GM21423 (cell line): ENCODE measurements around the gene GPR150.

Experiments used
- ATAC-seq: cut with Tn5 transposase; IDR thresholded peaks from one replicate; pipeline ENCODE4 v1.9.1; 2021; ENCODE audit warnings: mild to moderate bottlenecking, moderate library complexity; ENCODE audit not compliant: unreplicated experiment

The GPR150 gene

GRCh38 chr5:95620030-95620869 is at the start of gene GPR150:
Gene GPR150, plus strand, starts transcription at chr5:95620087. Its CDS starts 189 bp downstream, at chr5:95620276.
- peak; percentile 69 for ATAC-seq

- ATAC-seq = no peak
Observed at GRCh38 chr5:95572016-95572415, 47.9 kb upstream of the GPR150 start.

- ATAC-seq = no peak
Observed at GRCh38 chr5:95581576-95581975, 38.3 kb upstream of the GPR150 start.

GRCh38 chr5:95583992-95584391 is 35.9 kb upstream of the GPR150 start:
- no peak for ATAC-seq

- ATAC-seq = no peak
Observed at GRCh38 chr5:95590880-95591279, 29.0 kb upstream of the GPR150 start.

GRCh38 chr5:95591490-95591901 is 28.4 kb upstream of the GPR150 start:
- no peak for ATAC-seq

- no peak for ATAC-seq
Observed at GRCh38 chr5:95595289-95595931, 24.5 kb upstream of the GPR150 start.

- no peak for ATAC-seq
Observed at GRCh38 chr5:95599252-95599651, 20.6 kb upstream of the GPR150 start.

GRCh38 chr5:95600557-95600956 is 19.3 kb upstream of the GPR150 start:
- no peak for ATAC-seq

- no peak for ATAC-seq
Observed at GRCh38 chr5:95605786-95606185, 14.1 kb upstream of the GPR150 start.

- ATAC-seq = no peak
Observed at GRCh38 chr5:95606419-95606818, 13.5 kb upstream of the GPR150 start.

GRCh38 chr5:95609711-95610110 is 10.2 kb upstream of the GPR150 start:
- no peak for ATAC-seq

GRCh38 chr5:95610546-95610945 is 9.3 kb upstream of the GPR150 start:
- no peak for ATAC-seq

GRCh38 chr5:95611396-95611795 is 8.5 kb upstream of the GPR150 start:
- no peak for ATAC-seq

GRCh38 chr5:95613514-95613913 is 6.4 kb upstream of the GPR150 start:
- no peak for ATAC-seq

- peak; percentile 46 for ATAC-seq
Observed at GRCh38 chr5:95615164-95615467, 4.8 kb upstream of the GPR150 start.

GRCh38 chr5:95617057-95617456 is 2.8 kb upstream of the GPR150 start:
- ATAC-seq = no peak

- no peak for ATAC-seq
Observed at GRCh38 chr5:95619096-95619495, 791 bp upstream of the GPR150 start.

GRCh38 chr5:95619514-95620029 is 315 bp upstream of the GPR150 start:
- no peak for ATAC-seq

GRCh38 chr5:95620870-95621838 is 1.3 kb downstream of the GPR150 start:
- ATAC-seq = peak; percentile 43
